Gastroesophageal sphincter (tissue), 3 donors: ENCODE data around the gene DLK2.

Source experiments
- EP300 ChIP-seq: sonication (generic); formaldehyde crosslinking; IDR thresholded peaks from one replicate; pipeline ENCODE4 v1.6.1; 2017; ENCODE audit warnings: antibody characterized with exemption, mild to moderate bottlenecking
- TF ChIP-seq, protein P1 (sequence below), 4 experiments: fragments of 200-600 bp in 2 of 4; fragments of 450-650 bp in 2 of 4; sonication (generic) in 1 of 4; IDR thresholded peaks; one replicate each; pipeline ENCODE4 v1.5.1; 2017 to 2019; ENCODE audit warnings: antibody characterized with exemption in 4 of 4, mild to moderate bottlenecking in 2 of 4, moderate library complexity in 2 of 4

DNA sequence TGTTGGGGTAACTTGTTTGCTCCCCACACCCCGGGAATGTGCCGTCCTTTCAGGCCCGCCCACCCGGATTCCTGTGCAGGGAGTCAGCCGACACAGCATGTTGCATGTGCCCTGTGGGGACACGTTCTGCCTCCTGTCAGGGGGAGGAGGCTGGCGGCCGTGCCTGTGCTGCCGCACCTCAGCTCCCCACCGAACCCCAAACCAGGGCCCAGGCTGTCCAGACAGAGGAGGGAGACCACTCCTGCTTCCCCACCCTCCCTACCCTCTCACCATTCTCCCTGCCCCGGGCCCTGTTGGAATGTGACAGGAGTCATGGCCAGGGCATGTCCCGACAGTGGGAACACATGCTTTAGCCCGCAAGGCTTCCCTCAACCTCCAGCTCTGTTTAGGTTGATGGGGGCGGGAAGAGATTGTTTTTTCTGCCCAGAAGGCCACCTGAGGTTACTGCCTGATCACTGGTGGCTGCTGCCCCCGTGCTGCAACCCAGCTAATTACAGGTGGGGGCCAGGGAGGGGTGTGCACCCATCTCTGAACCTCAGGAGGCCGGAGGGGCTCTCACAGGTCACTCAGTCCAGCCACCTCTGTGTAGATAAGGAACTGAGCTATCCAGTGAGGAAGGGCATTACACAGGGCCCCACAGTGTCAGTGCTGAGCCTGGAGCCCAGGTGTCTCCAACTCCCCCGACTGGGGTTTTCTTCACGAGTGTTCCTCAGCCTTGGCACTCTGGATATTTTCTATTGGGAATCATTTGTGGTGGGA is 41.2 kb upstream of the DLK2 start:
- TF ChIP-seq EP300, result no peak
- TF ChIP-seq, protein P1, sequence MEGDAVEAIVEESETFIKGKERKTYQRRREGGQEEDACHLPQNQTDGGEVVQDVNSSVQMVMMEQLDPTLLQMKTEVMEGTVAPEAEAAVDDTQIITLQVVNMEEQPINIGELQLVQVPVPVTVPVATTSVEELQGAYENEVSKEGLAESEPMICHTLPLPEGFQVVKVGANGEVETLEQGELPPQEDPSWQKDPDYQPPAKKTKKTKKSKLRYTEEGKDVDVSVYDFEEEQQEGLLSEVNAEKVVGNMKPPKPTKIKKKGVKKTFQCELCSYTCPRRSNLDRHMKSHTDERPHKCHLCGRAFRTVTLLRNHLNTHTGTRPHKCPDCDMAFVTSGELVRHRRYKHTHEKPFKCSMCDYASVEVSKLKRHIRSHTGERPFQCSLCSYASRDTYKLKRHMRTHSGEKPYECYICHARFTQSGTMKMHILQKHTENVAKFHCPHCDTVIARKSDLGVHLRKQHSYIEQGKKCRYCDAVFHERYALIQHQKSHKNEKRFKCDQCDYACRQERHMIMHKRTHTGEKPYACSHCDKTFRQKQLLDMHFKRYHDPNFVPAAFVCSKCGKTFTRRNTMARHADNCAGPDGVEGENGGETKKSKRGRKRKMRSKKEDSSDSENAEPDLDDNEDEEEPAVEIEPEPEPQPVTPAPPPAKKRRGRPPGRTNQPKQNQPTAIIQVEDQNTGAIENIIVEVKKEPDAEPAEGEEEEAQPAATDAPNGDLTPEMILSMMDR (IDR thresholded peaks at IDR 0.05), result peak in 3 of 4 experiments; percentile 44 to 68 (median 48)
